ENCODE data around the gene UPK3A. TPM values are rescaled to one million over a fixed set of nuclear protein-coding genes. Genes with fewer than 3 reads are reported as not detected.

Gene UPK3A
- polyA plus RNA-seq, 1 donor from 2014 or later = not detected

DNA sequence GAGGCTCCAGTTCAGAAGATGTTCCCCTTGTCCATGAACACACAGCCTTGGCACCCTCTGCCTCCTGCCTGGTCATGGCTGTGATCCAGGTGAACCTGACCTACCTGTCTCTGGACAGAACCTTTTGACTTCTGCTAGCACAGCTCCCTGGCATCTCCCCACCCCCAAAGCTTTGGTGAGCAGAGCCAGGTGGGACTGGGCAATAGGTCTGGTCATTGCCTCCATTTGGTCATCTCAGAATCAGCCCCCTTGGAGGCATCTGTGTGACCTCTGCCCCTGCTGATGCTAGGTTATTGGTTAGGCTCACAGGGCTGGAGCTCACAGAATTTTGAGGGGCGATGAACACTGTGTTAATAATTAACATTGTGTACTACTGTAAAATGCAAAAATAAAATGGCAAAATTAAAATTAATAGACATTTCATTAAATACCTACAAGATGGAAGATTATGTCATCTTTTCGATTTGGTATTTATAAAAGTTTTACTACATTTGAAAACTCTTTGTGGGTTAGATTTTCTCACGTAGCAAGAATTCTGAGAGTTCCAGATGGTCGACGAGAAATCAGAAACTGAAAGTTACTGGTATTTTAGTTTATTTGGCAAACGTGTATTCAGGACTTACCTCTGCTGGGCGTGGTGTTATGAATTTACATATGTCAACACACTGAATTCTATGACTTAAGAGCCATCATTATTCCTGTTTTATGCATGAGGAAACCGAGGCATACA, 35.8 kb upstream of the UPK3A start:
- no peaks in the 10 kb centered on the region for H4K20me1 ChIP-seq (ENCODE audit: insufficient read depth)
- no peak overlapping the region for H3K4me3 ChIP-seq (ENCODE audit: low read length)
- H3K27me3 ChIP-seq (ENCODE audit: insufficient read depth, low read depth, low read length) = no peaks in the 10 kb centered on the region
- TF ChIP-seq REST (IDR thresholded peaks at IDR 0.05; ENCODE audit: borderline replicate concordance) (no peak), RAD21 (conservative IDR thresholded peaks at IDR 0.05) (no peak), TAF1 (IDR thresholded peaks at IDR 0.05; ENCODE audit: low read depth) (no peak), POLR2AphosphoS5 (IDR thresholded peaks at IDR 0.05) (no peak), MXI1 (conservative IDR thresholded peaks at IDR 0.05; ENCODE audit: poor library complexity, severe bottlenecking) (no peak), EZH2 (IDR thresholded peaks at IDR 0.05; ENCODE audit: borderline replicate concordance, insufficient read depth, low read length, poor library complexity, severe bottlenecking) (no peak), SMC3 (conservative IDR thresholded peaks at IDR 0.05; ENCODE audit: poor library complexity) (no peak), CTCF (IDR thresholded peaks at IDR 0.05; ENCODE audit: poor library complexity, severe bottlenecking) (no peak), EP300 (conservative IDR thresholded peaks at IDR 0.05; ENCODE audit: poor library complexity, severe bottlenecking) (no peak)
- H3F3A ChIP-seq (ENCODE audit: insufficient read depth, low read length, poor library complexity, severe bottlenecking) = no peaks in the 10 kb centered on the region
- H3K36me3 ChIP-seq (ENCODE audit: insufficient read depth, low read length) = no peaks in the 10 kb centered on the region
- H3K9ac ChIP-seq (ENCODE audit: low read length) = no peak overlapping the region
- no peaks in the 10 kb centered on the region for H3K79me2 ChIP-seq (replicated peaks; ENCODE audit: insufficient read depth, low read length)
- H3K4me2 ChIP-seq (ENCODE audit: low read length) = no peak overlapping the region
- no peak overlapping the region for H2AFZ ChIP-seq (ENCODE audit: low read depth, low read length)
- H3K27ac ChIP-seq (ENCODE audit: low read length) = no peak overlapping the region
- no peaks in the 10 kb centered on the region for H3K9me3 ChIP-seq (ENCODE audit: low read length)
- H3K9me2 ChIP-seq (ENCODE audit: insufficient read depth, low read length) = no peaks in the 10 kb centered on the region

- H3K27me3 ChIP-seq (ENCODE audit: insufficient read depth, low read depth, low read length) = no peaks in the 10 kb centered on the region
- H3K4me3 ChIP-seq (ENCODE audit: low read length) = no peak overlapping the region
- no peaks in the 10 kb centered on the region for H3K79me2 ChIP-seq (replicated peaks; ENCODE audit: insufficient read depth, low read length)
- no peaks in the 10 kb centered on the region for H3K9me3 ChIP-seq (ENCODE audit: low read length)
- no peaks in the 10 kb centered on the region for H3F3A ChIP-seq (ENCODE audit: insufficient read depth, low read length, poor library complexity, severe bottlenecking)
- no peak overlapping the region for H3K9ac ChIP-seq (ENCODE audit: low read length)
- no peaks in the 10 kb centered on the region for H3K36me3 ChIP-seq (ENCODE audit: insufficient read depth, low read length)
- H4K20me1 ChIP-seq (ENCODE audit: insufficient read depth) = no peaks in the 10 kb centered on the region
- TF ChIP-seq RAD21 (conservative IDR thresholded peaks at IDR 0.05) (no peak), SMC3 (conservative IDR thresholded peaks at IDR 0.05; ENCODE audit: poor library complexity) (no peak), EZH2 (IDR thresholded peaks at IDR 0.05; ENCODE audit: borderline replicate concordance, insufficient read depth, low read length, poor library complexity, severe bottlenecking) (no peak), EP300 (conservative IDR thresholded peaks at IDR 0.05; ENCODE audit: poor library complexity, severe bottlenecking) (no peak), CTCF (IDR thresholded peaks at IDR 0.05; ENCODE audit: poor library complexity, severe bottlenecking) (no peak), REST (IDR thresholded peaks at IDR 0.05; ENCODE audit: borderline replicate concordance) (no peak), TAF1 (IDR thresholded peaks at IDR 0.05; ENCODE audit: low read depth) (no peak), MXI1 (conservative IDR thresholded peaks at IDR 0.05; ENCODE audit: poor library complexity, severe bottlenecking) (no peak), POLR2AphosphoS5 (IDR thresholded peaks at IDR 0.05) (no peak)
- no peaks in the 10 kb centered on the region for H3K9me2 ChIP-seq (ENCODE audit: insufficient read depth, low read length)
- H3K27ac ChIP-seq (ENCODE audit: low read length) = no peak overlapping the region
- H3K4me2 ChIP-seq (ENCODE audit: low read length) = no peak overlapping the region
- no peak overlapping the region for H2AFZ ChIP-seq (ENCODE audit: low read depth, low read length)
Measured at GRCh38 chr22:45251825-45252224, 32.9 kb upstream of the UPK3A start.

All from neural cell (in vitro differentiated cells).